NCI-H345 (cell line): ENCODE measurements around the gene ASCL5.

ENCODE experiments used
- DNase-seq: peaks from one replicate; lab custom pipeline; 2025; lab: John Stamatoyannopoulos, UW

Gene ASCL5

DNA sequence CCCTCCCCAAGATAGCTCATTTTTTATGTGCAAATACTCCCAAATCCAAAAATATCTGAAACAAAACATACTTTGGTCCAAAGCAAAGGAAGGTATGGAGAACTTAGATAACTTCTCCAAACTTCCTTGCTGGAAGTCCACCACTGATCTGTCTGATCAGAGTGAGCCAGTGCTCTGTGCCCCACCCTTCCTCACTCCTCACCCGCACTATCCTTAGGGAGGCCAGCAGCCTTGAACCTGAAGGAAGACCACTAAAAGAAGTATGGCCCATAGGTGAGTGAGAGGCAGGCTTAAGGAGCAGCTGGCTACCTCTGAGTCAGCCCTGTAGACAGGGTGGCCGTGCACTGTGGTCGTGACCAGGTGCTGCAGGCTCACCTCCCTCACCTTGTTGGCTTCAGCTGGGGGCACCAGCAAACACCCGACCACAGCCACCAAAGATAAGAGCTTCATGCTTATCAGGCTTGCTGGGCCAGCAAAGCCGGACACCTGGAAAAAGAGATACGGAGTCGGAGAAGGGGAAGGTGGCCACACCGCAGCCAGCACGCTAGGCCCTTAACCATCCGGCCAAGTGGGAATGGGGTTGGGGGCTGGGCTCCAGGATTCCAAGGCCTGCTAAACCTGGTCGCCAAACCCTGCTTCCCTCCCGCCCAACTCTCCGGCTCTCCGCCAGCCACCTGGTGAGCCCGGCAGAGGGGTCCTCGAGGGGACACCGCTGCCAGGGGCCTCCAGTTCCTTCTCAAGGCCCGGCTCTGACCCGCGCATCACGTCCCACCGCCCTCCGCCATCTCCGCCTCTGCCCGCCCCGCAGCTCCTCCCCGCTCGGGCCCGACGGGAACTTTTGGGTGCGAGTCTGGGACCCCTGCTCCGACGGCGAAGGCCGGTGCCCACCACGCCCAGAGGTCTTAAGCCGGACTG, 26.7 kb upstream of the ASCL5 start:
- DNase-seq, result peak; percentile 78

DNA sequence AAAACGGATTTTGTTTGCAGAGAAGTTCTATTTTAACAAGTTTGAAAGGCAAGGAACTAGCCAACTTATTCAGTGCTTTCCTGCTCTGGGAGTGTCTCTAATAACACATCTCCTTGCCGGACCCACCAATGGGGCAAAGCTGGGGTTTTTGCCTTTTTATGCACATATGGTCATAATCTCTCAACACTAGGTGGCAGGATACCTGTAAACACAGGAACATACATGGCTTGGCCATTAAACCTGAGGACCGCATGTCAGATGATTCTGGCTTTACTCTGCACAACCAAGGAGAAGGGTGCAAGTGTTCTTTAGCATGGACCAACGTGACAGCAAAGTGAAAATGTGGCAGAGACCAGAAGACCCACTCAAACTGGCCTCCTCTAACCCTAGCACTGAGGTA, 22.4 kb upstream of the ASCL5 start:
- peak; percentile 36 for DNase-seq

DNA sequence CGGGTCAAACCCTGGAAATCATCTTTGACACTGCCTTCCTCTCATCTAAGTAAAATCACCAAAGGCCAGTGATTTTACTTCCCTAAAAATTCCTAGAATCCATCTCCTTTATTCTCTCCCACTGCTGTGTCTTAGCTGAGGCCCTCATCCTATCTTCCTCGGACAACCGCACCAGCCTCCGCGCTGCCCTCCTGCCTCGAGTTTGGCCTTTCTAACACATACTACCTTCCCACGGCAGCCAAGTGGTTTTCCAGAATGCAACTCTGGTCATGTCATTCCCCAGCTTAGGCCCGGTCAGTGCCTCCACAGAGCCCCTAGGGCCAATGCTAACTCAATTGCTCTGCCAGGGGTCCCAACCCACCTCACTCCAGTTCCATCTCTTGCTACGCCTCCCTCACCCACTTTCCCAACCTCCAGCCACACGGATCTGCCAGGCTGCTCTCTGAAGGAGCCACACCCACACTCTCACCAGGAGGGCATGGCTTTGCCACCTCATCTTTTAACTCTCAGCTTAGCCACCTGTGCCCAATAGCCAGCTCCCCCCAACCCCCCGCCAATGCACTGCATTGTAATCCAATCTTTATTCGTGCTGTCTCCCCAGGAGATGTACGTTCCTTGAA, 20.5 kb upstream of the ASCL5 start:
- no peak for DNase-seq

DNA sequence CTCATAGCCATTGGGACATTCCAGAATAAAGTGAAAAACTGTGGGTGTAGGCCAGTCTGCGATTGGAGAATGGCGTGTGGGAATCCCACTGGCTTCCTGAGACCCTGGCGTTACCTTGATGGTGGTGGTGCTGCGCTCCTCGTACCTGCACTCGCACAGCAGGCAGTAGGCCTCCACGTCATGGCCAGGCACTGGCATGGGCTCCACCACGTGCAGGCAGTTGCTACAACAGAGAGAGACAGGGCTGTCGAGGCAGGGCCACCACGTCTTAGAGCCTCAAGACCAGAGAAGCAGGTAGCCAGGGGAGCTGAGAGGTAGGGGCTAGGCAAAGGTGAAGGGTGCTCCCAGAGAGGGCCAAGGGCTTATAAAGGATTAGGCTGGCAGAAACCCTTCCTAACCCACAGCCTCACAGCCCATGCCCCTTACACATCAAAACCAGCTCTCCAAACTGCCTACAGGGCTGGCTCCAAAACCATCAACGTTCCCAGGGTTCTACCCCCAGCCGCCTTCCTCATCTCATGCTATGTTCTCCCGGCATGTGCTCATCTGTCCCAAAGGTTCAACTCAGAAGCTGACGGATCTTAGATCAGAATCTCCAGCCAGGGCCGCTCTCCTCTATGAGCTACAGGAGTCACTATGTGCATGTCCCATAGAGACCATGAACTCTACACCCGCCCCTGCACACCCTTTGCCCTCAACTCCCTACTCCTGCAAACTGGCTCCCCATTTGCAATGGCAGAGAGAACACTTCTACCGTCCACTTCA, 19.8 kb upstream of the ASCL5 start:
- no peak for DNase-seq

DNA sequence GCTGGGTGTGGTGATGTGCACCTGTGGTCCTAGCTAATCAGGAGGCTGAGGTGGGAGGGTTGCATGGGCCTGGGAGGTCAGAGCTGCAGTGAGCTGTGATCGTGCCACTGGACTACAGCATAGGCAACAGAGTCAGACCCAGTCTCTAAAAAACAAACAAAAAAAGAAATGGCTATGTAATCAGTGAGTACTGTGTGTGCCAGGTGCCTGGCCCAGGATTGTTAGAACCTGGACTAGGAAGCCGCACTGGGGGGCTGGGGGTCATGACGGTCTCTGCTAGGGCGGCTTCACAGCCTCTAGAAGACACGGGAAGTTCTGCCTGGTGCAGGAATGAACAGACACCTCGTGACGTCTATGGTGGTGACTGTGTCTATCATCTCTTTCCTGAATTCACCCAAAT, 18.8 kb upstream of the ASCL5 start:
- no peak for DNase-seq

DNA sequence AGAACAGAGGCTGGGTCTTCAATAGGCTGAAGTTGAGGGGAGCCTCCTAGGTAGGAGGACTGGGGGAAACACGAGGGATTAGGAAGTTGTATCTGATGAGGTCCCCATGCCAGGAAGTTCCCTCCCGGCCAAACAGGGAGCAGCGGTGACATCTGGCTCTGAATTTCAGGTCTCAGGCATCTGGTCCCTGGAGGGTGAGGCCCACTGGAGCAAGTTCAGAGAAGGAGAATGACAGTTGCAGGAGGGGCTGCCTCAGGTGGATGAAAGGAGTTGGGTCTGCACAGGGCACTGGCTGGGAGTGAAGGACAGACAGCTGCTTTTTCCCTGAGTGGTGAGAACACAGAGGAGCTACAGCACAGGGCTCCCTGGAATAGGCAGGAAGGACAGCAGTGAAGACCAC, 18.1 kb upstream of the ASCL5 start:
- DNase-seq, result no peak

DNA sequence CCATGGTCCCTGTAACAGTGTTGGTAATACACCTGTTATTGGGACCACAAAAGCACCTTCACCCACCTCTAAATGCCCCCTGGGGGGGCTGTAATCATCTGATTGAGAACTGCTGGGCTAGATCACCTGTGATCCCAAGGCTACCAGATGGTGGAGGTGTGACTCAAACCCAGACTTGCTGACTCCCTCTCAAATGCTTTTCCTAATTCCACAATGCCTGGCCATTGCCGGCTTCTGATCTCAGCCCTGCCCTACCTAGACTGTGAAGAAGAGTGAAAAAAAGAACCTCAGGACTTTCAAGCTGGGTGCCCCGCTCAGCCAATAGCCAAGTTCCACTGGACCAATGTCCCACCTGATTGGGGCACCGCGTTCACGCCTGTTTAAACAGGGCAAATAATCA, 17.7 kb upstream of the ASCL5 start:
- no peak for DNase-seq

DNA sequence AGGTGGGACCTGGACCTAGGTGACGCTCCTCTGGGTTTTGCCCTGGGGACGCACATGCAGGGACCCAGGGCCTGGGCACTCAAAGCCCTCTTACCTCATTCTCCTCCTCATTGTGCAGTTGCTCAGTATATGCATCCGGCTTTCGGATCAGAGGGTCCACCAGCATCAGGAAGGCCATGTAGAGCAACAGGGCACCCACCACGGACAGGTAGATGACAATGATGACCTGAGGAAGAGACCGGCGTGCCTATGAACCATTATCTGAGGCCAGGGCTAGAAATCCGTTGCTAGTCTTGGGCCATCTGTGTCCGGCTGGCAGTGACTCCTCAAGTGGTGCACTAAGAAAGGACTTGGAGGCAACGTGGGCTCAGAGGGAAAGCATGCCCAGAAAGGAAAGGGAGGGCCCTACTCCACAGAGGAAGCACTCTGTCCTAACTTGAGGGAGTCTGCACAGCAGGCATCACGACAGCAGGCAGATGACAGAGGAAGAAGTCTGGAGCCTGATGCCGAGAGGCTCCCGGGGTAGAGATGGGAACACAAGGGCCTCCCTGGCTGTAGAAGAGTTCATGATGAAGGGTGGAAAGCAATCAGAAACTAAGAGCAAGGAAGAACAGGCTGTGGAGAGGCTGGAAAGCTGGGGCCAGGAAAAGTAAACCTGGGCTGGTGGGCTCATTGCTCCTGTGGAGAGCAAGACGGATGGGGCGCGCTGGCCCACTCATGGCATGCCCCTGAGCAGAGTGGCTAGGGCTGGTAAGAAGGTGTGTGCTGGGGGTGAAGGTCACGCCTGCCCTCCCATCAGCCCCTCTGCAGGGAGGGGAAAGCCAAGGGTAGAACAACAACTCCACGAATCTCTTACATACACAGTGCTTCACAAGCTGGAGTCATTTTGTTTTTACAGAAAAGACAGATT, 17.0 kb upstream of the ASCL5 start:
- no peak for DNase-seq

DNA sequence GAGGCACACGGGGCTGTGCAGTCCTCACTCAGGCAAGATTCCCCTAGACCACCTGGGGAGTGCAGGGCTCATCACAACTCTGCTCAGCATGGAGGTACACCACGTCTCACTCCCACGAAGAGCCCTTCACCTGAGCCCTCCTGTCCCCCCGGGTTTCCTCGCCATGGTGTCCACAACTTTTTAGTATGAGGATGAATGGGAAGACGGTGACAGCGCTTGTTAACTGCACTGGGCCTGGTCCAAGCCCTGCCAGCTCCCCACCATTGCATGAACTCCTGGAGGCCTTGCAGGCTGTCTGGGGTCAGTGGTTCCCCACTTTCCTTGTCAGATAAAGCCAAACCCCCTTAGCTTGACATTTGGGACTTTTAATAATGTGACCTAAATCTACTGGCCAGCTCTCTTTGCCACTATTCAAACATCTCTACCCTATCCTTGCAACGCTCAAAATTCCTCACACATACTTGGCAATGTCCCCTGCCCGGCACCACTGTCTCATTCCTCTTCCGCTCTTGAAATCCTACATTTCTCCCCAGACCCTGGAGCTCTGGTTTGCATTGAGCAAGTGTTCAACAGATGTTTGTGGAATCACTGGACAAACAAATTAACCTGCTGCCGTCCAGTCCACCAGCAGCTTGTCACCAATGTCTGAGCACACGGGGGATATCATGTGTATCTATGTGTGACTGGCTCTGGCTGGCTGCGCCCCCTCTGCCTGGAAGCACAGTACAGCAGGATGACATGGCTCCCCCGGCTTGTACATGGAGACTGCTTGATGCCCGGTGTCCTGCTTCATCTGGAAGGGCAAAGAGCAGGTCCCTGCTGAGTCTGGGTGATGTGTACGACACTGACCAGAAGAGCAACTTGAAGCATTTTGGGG, 16.1 kb upstream of the ASCL5 start:
- DNase-seq, result no peak

DNA sequence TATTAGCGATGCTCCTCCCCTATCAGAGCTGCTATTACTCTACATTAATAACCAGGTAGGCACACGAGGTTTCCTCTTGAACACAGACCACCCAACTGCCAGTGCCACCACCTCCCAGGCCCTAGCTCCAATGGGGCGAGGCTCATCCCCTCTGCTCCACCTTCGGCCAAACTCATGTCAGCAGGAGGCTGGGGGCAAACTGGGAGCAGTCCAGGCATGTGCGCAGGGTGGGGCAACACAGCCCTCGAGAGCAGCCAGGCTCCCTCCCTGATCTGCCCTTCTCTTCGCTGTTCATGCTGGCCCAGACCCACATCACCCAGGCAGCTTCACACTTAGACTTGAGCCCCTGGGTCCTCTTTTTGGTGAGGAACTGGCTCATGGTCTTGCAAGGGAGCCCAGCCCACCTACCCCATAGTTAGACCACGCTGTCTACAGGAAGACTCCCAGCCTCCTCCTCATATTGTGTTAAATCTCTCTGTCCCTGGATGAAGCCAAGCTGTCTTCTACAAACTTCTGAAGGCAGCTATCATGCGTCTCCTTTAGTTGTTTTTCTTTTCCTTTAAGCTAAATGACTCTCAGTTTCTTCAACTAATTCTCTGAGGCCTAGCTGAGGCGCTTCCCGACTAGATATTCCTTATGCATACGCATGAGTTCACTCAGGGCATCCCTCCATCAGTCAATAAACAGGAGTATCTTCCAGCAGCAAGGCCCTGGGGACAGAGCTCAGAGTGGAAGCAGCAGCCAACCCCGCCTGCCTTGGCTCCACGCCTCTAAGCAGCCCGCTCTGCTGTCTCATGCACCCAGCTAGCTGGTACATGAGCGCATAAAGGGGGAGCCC, 15.2 kb upstream of the ASCL5 start:
- DNase-seq, result no peak

DNA sequence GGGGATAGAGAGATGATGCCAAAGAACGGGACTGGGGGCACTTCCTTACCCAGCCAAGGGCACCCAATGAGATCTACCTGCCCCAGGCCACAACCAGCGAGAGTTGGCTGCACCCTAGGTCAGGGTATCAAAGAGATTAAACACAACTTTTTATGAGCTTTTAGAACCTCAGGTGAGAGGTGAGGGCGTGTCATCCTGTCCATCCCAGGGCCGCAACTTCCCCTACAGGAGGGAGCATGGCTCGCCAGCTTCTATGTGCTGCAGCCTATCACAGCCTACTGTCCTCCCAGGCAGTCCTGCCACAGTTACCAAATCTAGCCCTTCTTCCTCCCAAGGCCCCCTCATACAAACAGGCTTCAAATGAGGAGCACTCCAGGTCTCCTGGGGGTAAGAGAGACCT, 14.4 kb upstream of the ASCL5 start:
- no peak for DNase-seq

DNA sequence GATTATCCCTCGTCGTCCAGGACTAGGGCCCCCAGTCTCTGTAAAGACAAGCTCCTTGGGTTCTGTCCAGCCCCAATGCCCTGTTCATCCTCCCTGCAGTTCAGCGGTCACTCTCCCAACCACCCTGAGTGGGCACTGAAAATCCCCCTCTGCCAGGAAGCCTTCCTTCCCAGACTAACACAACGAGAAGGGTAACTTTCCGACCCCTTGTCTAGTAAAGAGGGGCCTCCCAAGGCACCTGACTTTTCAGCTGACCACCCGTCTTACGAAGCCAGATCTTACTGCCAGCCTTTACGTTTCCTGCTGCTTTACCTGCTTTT, 13.9 kb upstream of the ASCL5 start:
- DNase-seq, result no peak

DNA sequence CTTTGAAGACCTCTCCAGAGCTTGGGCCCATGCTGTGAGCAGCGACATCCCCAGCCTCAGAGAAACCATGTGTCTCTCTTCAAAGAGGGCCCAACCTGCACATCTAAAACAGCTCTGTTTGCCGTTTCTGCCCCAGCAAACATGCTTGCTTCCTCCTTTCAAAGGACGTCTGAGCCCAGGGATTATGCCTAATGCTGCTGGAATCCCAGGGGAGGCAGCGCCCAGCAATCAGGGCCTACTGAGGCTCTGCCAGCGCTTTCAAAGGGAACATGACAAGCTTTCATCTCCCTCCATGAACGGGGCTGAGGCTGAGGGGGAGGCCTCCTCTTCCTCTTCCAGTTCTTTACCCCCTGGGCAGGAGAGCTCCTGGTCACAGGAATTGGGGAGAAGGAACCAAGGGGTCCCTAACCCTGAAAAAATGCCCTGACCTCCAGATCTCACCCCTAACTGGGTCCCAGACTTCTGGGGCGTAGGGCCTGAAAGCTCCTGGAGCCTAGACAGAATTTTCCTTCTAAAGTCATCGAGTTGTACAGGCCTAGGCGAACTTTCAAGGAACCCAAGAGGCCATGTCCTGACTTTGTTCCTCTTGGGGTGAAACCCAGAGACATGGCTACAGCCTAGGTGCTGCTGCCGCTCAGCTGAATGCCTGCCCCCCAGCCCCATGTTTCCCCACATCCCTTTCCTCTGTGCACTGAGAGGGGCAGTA, 13.4 kb upstream of the ASCL5 start:
- DNase-seq, result peak; percentile 40

DNA sequence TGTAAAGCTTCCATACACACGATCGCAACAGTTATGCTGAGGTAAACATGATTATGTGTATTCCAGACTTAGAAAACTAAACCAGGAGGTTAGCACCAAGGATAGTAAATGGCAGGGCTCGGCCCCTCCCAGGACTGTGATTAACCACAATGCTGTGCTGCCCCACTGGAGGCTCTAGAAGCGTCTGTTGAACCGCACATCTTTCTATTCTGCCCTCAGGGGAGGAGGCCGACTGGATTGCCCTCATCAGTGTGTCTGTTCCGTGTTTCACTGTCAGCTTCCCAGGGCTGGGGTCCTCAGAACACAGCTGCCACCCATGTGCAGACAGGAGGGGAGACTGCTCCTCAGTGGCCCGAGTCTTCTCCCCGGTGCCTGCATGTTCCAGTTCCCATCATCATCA, 12.8 kb upstream of the ASCL5 start:
- no peak for DNase-seq

DNA sequence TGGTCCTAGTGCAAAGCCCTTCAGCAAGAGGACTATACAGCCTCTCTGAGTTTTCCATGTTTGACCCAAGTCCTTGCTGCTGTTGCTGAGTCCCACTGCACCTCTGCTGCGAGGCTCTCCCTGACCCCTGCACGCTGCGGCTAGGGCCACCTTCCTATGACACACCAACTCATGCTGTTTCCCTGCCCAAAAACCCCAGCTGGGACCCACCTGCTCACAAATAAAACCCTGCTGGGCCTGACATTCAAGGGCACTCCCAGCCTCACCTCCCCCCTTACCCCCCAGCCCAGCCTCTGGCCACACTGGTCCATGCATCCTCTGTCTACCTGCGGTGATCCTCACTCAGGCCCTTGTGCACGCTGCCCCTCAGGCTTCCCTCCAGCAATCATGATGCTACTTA, 12.3 kb upstream of the ASCL5 start:
- no peak for DNase-seq

DNA sequence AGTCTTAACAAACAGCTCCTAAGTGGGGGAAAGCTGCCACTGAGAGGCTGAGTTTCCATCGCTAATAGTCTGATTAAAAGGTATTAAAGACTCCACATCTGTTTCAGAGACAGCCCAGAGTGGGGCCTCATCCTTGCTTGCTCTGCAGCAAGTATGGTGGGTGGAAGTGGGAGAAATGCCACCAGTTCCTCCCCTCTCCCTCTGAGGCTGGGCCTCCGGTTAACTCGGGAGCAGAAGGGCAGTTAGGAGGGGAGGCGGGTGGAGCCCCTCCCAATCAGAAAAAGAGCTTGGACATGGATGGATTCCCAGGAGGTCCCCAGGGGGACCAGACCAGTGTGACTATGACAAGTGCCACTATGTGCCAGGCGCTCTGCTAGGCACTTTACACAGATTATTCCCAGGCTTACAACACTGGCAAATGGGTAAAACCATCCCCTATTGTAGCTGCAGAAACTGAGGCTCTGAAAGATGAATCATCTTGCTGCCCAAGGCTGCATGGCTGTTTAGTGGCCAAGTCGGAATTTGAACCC, 11.4 kb upstream of the ASCL5 start:
- DNase-seq, result no peak

DNA sequence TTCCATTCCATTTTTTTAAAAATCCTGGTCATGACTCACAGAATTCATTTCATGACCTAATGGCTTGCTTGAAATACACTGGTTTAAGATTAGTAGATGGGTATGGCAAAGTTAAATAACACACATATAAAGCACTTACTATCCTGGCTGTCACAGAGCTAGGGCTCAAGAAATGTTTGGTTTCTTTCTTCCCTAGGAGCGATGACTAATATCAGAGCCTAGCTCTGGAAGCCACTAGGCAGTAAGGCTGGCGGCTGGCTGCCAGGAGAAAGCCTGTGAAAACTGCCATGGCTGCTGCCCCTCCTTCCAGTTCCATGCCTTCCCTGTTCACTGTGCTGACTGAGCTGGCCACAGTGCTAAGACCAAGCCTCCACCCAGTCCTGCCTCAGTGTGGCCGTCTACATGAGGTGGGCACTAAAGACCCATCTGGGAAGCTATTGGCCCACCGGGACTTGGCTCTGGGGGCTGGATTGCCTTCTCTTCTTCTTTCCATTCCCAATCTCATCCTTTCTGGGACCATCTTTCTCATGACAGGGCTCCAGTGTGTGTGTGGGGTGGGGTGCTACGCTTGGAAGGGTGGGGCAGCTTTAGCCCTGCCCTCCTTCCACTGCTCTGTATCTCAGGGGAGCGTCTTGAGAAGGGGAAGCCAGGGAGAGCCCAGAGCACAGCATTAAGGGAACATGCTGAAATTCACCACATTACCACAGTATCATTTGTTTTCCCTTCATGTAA, 10.8 kb upstream of the ASCL5 start:
- no peak for DNase-seq

DNA sequence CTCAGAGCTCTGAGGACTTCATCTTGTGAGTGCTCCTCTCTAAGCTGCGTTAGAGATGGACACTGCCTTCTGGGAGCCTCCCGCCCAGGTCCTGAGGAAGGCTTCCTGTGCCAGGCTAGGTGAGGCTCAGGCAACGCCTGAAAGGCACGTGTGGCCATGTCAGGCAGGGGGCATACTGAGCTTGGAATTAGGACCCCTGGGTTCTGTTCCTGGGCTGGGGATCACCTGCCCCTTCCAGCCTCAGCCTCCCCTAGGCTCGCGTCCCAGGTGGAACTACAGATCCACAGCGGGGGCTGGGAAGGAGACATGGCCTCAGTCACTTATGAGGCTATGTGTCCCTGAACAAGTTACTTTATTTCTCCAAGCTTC, 10.0 kb upstream of the ASCL5 start:
- DNase-seq, result no peak
